Stomach (tissue), 4 donors: ENCODE data around the gene POLR3B.

Experiments used
- POLR2A ChIP-seq, 4 donors: fragments of 450-650 bp; IDR thresholded peaks; one replicate each; pipeline ENCODE4 v1.6.1; 2016; ENCODE audit warnings: antibody characterized with exemption in 4 of 4, control low read depth in 2 of 4, mild to moderate bottlenecking in 1 of 4, moderate library complexity in 1 of 4
- TF ChIP-seq, protein P1 (sequence below), 7 experiments: fragments of 450-650 bp in 4 of 7; fragments of 200-600 bp in 3 of 7; sonication (generic) in 3 of 7; IDR thresholded peaks; one replicate each; pipeline ENCODE4 v1.5.1; 2016 to 2019; ENCODE audit warnings: antibody characterized with exemption in 7 of 7, control low read depth in 2 of 7, mild to moderate bottlenecking in 1 of 7

DNA sequence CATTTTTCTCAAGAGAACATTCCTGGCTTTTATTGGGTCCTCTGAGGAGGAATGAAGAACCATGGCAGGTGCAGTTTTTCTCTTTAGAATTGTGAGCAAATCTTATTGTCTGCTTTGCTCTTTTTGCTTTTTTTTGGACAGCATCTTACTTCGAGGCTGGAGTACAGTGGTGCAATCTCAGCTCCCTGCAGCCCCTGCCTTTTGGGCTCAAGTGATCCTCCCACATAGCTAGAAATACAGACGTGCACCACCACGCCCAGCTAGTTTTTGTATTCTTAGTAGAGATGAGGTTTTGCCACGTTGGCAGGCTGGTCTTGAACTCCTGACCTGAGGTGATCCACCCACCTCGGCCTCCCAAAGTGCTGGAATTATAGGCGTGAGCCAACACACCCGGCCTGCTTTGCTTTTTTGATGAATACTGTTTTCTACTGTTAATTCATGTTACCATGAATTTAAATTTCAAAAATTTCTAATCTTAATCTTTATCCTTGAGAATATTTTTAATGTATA, 71.5 kb downstream of the POLR3B start:
- TF ChIP-seq, protein P1, sequence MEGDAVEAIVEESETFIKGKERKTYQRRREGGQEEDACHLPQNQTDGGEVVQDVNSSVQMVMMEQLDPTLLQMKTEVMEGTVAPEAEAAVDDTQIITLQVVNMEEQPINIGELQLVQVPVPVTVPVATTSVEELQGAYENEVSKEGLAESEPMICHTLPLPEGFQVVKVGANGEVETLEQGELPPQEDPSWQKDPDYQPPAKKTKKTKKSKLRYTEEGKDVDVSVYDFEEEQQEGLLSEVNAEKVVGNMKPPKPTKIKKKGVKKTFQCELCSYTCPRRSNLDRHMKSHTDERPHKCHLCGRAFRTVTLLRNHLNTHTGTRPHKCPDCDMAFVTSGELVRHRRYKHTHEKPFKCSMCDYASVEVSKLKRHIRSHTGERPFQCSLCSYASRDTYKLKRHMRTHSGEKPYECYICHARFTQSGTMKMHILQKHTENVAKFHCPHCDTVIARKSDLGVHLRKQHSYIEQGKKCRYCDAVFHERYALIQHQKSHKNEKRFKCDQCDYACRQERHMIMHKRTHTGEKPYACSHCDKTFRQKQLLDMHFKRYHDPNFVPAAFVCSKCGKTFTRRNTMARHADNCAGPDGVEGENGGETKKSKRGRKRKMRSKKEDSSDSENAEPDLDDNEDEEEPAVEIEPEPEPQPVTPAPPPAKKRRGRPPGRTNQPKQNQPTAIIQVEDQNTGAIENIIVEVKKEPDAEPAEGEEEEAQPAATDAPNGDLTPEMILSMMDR (IDR thresholded peaks at IDR 0.05), result no peak
- TF ChIP-seq POLR2A (IDR thresholded peaks at IDR 0.05), result no peak
